Suprapubic skin (tissue), 4 donors: ENCODE results near the gene COP1.

Source experiments
- EP300 ChIP-seq: sonication (generic); formaldehyde crosslinking; IDR thresholded peaks from one replicate; pipeline ENCODE4 v1.6.1; 2017; ENCODE audit warnings: antibody characterized with exemption
- POLR2A ChIP-seq, 2 donors: fragments of 450-650 bp; IDR thresholded peaks; one replicate each; pipeline ENCODE4 v1.6.1; 2017; ENCODE audit warnings: antibody characterized with exemption in 2 of 2, mild to moderate bottlenecking in 2 of 2, moderate library complexity in 2 of 2
- POLR2AphosphoS5 ChIP-seq, 3 donors: sonication (generic); formaldehyde crosslinking; IDR thresholded peaks; one replicate each; pipeline ENCODE4 v1.6.1; 2017; ENCODE audit warnings: antibody characterized with exemption in 3 of 3
- TF ChIP-seq, protein P1 (sequence below), 2 donors: fragments of 200-600 bp in 1 of 2; fragments of 450-650 bp in 1 of 2; sonication (generic) in 1 of 2; IDR thresholded peaks; one replicate each; pipeline ENCODE4 v1.5.1; 2016 to 2019; ENCODE audit warnings: antibody characterized with exemption in 2 of 2, mild to moderate bottlenecking in 1 of 2, moderate library complexity in 1 of 2

- TF ChIP-seq, protein P1, sequence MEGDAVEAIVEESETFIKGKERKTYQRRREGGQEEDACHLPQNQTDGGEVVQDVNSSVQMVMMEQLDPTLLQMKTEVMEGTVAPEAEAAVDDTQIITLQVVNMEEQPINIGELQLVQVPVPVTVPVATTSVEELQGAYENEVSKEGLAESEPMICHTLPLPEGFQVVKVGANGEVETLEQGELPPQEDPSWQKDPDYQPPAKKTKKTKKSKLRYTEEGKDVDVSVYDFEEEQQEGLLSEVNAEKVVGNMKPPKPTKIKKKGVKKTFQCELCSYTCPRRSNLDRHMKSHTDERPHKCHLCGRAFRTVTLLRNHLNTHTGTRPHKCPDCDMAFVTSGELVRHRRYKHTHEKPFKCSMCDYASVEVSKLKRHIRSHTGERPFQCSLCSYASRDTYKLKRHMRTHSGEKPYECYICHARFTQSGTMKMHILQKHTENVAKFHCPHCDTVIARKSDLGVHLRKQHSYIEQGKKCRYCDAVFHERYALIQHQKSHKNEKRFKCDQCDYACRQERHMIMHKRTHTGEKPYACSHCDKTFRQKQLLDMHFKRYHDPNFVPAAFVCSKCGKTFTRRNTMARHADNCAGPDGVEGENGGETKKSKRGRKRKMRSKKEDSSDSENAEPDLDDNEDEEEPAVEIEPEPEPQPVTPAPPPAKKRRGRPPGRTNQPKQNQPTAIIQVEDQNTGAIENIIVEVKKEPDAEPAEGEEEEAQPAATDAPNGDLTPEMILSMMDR (IDR thresholded peaks at IDR 0.05), result no peak
- TF ChIP-seq POLR2A (IDR thresholded peaks at IDR 0.05) (no peak), POLR2AphosphoS5 (IDR thresholded peaks at IDR 0.05) (no peak), EP300 (no peak)
Observed at GRCh38 chr1:175906370-175906769, 300.7 kb downstream of the COP1 start.
